Lung (tissue), 12 donors: Measurements from ENCODE around the gene IGIP. TPM values are rescaled to one million over a fixed set of nuclear protein-coding genes. Genes with fewer than 3 reads are reported as not detected.

Source experiments
- ATAC-seq: fragments of 200-7000 bp; cut with Tn5 transposase; one replicate; pipeline ENCODE4 v1.9.1; 2020; ENCODE audit warnings: moderate number of reproducible peaks; ENCODE audit not compliant: insufficient read depth, low FRiP score
- DNase-seq, 3 donors: peaks; one replicate each; pipeline ENCODE4 v3.0.0-alpha.2; 2013 to 2017
- H3K27ac ChIP-seq, 2 donors: one replicate each; pipeline ENCODE4 v1.5.1; 2013; ENCODE audit warnings: mild to moderate bottlenecking in 2 of 2, moderate library complexity in 2 of 2, control low read depth in 1 of 2, inconsistent platforms in 1 of 2, low read depth in 1 of 2, low read length in 1 of 2
- H3K27me3 ChIP-seq, 3 donors: one replicate each; pipeline ENCODE4 v1.5.1; 2013; ENCODE audit warnings: low read length in 2 of 3; ENCODE audit not compliant: control insufficient read depth in 3 of 3, insufficient read depth in 3 of 3
- H3K36me3 ChIP-seq, 4 donors: one replicate each; pipeline ENCODE4 v1.5.1; 2013; ENCODE audit warnings: low read length in 4 of 4, mild to moderate bottlenecking in 1 of 4, moderate library complexity in 1 of 4; ENCODE audit not compliant: control insufficient read depth in 4 of 4, insufficient read depth in 4 of 4
- H3K4me1 ChIP-seq, 5 donors: one replicate each; pipeline ENCODE4 v1.5.1; 2013; ENCODE audit warnings: low read length in 5 of 5, mild to moderate bottlenecking in 2 of 5, moderate library complexity in 1 of 5; ENCODE audit not compliant: control insufficient read depth in 5 of 5, insufficient read depth in 5 of 5
- H3K4me3 ChIP-seq: one replicate; pipeline ENCODE4 v1.5.1; 2013; ENCODE audit warnings: mild to moderate bottlenecking, control low read depth, moderate library complexity
- H3K9ac ChIP-seq, 2 donors: one replicate each; pipeline ENCODE4 v1.5.1; 2013; ENCODE audit warnings: low read length in 2 of 2, control low read depth in 1 of 2; ENCODE audit not compliant: insufficient read depth in 1 of 2
- H3K9me3 ChIP-seq, 4 donors: one replicate each; pipeline ENCODE4 v1.5.1; 2013; ENCODE audit warnings: low read length in 3 of 4, mild to moderate bottlenecking in 1 of 4, moderate library complexity in 1 of 4; ENCODE audit not compliant: control insufficient read depth in 4 of 4, insufficient read depth in 3 of 4
- WGBS, 2 donors: extraction: QIAGEN DNeasy Blood & Tissue Kit; methylation state at CpG; one replicate each; pipeline ENCODE4 v1.1.7; 2013; 5-methylcytosine and 5-hydroxymethylcytosine counted together
- polyA plus RNA-seq, 2 donors: library from polyadenylated mRNA; stranded (reverse); fragments of 200-250 nt; gene quantifications; one replicate each; pipeline ENCODE4 v1.2.1, GENCODE V29; 2013
- total RNA-seq, 2 donors: library from RNA; depleted of rRNA in 1 of 2; stranded (reverse); fragments of >200 nt in 1 of 2; gene quantifications; one replicate each; pipeline ENCODE4 v1.2.1, GENCODE V29; 2014 to 2021
- TF ChIP-seq, protein P1 (sequence below): IDR thresholded peaks from 2 replicates; pipeline ENCODE4 v1.5.1; 2012; ENCODE audit warnings: mild to moderate bottlenecking; ENCODE audit errors: control extremely low read depth, extremely low read depth
- donor health status: control.
- donor health status: control.
- donor health status: Bipolar disorder and iron deficiency.
- donor health status: healthy.
- donor health status: DM: yes; HTN: yes; CAD: no.

Gene IGIP
- total and polyA plus RNA-seq, 4 donors: 2.8 to 11.1 (median 7.5) TPM

DNA sequence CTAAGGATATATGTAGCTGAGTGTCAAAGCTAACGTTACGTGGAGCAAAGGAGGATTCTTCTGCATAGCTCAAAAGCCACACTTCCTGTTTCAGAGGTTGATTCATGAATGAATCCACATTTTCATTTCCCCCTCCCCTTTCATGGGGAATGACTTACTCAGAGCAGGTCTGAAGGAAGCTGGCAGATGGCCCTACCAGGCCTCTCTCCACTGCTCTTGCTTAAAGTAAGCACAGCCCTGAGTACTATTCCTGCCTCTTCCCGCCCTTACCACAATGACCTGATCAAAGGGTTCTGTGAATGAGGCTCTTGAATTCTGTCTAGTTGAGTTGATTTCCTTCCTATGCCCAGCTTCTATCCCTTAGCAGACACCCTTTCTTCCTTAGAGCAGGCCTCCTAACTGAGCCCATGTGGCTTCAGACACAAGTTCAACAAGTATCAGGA lies 6.3 kb downstream of the IGIP start:
- DNase-seq: peak in 1 of 3 donors; percentile 35
- no peaks in the 10 kb centered on the region for H3K36me3 ChIP-seq
- TF ChIP-seq, protein P1, sequence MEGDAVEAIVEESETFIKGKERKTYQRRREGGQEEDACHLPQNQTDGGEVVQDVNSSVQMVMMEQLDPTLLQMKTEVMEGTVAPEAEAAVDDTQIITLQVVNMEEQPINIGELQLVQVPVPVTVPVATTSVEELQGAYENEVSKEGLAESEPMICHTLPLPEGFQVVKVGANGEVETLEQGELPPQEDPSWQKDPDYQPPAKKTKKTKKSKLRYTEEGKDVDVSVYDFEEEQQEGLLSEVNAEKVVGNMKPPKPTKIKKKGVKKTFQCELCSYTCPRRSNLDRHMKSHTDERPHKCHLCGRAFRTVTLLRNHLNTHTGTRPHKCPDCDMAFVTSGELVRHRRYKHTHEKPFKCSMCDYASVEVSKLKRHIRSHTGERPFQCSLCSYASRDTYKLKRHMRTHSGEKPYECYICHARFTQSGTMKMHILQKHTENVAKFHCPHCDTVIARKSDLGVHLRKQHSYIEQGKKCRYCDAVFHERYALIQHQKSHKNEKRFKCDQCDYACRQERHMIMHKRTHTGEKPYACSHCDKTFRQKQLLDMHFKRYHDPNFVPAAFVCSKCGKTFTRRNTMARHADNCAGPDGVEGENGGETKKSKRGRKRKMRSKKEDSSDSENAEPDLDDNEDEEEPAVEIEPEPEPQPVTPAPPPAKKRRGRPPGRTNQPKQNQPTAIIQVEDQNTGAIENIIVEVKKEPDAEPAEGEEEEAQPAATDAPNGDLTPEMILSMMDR: no peak
- H3K4me3 ChIP-seq: no peak overlapping the region
- H3K9ac ChIP-seq: no peak overlapping the region
- H3K9me3 ChIP-seq: no peaks in the 10 kb centered on the region
- peaks cover 0 to 2% (median 0%) of the 10 kb centered on the region in 3 donors for H3K27me3 ChIP-seq
- WGBS, 2 donors: 21 to 24% methylated on average over 3 of the region's 3 CpGs
- ATAC-seq: peak; percentile 90
- peak overlapping the region in 1 of 2 donors; percentile 63 for H3K27ac ChIP-seq
- peaks cover 0 to 19% (median 3%) of the 10 kb centered on the region in 5 donors for H3K4me1 ChIP-seq

DNA sequence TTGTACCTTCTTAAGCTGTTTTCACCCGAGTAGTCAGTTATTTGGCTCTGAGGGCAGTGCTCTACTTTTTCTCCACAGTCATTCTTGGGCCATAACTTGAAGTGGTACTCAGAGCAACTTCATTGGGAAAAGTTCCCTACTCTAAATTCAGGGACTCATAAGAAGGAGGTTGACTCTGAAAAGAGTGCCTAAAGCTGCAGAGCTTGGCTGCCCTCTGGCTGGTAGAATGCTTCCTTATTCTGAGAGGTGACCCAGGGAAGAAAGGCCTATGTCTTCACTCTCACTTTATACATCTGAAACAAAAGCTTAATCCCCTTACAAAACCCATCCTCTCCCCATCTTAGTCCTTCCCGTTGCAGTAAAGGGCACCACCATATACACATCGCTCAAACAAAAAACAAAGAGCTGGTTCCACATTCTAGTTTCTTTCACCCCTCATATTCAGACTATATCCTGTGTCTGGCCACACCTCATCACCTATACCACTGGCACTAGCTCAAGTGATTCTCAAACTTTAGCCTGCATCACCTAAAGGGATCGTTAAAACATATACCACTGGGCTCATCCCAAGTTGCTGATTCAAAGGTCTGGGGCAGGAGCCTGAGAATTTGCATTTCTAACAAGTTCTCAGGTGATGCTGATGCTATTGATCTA lies 7.9 kb downstream of the IGIP start:
- ATAC-seq (peak; percentile 10), DNase-seq (no peak)
- TF ChIP-seq, protein P1: no peak
- Histone ChIP-seq H3K27ac (no peak overlapping the region), H3K4me3 (no peak overlapping the region), H3K4me1 (peaks cover 0 to 19% (median 3%) of the 10 kb centered on the region in 5 donors), H3K36me3 (no peaks in the 10 kb centered on the region), H3K27me3 (no peaks in the 10 kb centered on the region), H3K9me3 (no peaks in the 10 kb centered on the region), H3K9ac (no peak overlapping the region)
- 81 to 90% methylated on average over 4 of the region's 4 CpGs for WGBS, 2 donors

DNA sequence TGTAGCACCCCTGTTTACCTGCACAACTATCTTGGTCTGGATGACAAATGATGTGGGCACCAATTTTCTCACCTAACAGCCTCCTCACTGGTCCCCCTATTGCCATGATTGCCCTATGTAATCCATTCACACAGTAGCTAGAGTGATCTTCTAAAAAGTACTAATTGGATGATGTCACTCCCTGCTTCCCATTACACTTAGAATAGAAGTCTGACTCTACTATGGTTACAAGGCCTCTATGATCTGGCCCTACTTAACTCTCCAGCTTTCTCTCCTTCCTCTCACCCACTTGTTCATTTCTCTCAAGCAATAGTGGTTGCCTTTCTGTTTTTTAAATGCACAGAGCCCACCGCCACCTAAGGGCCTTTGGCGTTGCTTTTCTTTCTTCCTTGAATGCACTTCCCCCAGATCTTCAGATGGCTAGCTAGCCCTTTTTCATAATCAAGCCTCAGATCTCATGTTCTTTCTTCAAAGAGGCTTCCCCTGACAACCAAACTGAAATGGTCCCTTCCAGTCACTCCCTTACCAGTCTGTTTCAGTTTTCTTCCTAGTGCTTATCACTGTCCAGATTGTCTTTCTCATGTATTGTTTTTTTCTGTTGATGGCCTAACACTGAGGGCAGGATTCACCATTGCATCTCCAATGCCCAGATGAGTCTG lies 8.7 kb downstream of the IGIP start:
- Histone ChIP-seq H3K4me1 (peaks cover 0 to 19% (median 3%) of the 10 kb centered on the region in 5 donors), H3K27me3 (no peaks in the 10 kb centered on the region), H3K9me3 (no peaks in the 10 kb centered on the region), H3K27ac (no peak overlapping the region), H3K36me3 (no peaks in the 10 kb centered on the region), H3K4me3 (no peak overlapping the region), H3K9ac (no peak overlapping the region)
- 91 to 93% methylated on average over 2 of the region's 2 CpGs for WGBS, 2 donors
- ATAC-seq: no peak
- TF ChIP-seq, protein P1: no peak
- no peak for DNase-seq
